ENCODE data around the gene SLC49A4. TPM values are rescaled to one million over a fixed set of nuclear protein-coding genes. Genes with fewer than 3 reads are reported as not detected.

SLC49A4 gene
- total RNA-seq = 9.9 and 13.0 TPM in 2 replicates

GRCh38 chr3:122794779-122795673, at the start of gene SLC49A4:
Gene SLC49A4, plus strand, starts transcription at chr3:122795069. Its CDS starts 124 bp downstream, at chr3:122795193.

GRCh38 chr3:122793568-122794416, 1.1 kb upstream of the SLC49A4 start, which contains the start of gene HSPBAP1:
Gene HSPBAP1, minus strand, starts transcription at chr3:122793831. Its CDS starts 151 bp downstream, at chr3:122793680.

Other genes starting within 250 kb of the SLC49A4 start
- 9.9 and 10.4 TPM in 2 replicates for gene PARP9, start 230.8 kb upstream of the SLC49A4 start, total RNA-seq
- 10.3 and 14.1 TPM in 2 replicates for gene DTX3L, start 230.7 kb upstream of the SLC49A4 start, total RNA-seq
- not detected in 2 replicates for gene PARP15, start 217.4 kb upstream of the SLC49A4 start, total RNA-seq
- 18.5 and 29.8 TPM in 2 replicates for gene PARP14, start 114.2 kb upstream of the SLC49A4 start, total RNA-seq
- 2.5 and 8.4 TPM in 2 replicates for gene HSPBAP1, start 1.2 kb upstream of the SLC49A4 start, total RNA-seq
- not detected in 2 replicates for gene SEMA5B, start 232.7 kb downstream of the SLC49A4 start, total RNA-seq